ENCODE measurements around the gene ALS2.
A peak's percentile ranks its signal among the peaks of the same experiment; 100 is the strongest.

- TF ChIP-seq CTCF (conservative IDR thresholded peaks at IDR 0.05; ENCODE audit: low read depth, low read length), result peak; percentile 85
- no peak for TF ChIP-seq EZH2 (IDR thresholded peaks at IDR 0.05; ENCODE audit: low read length, unreplicated experiment)
- no peak for TF ChIP-seq EZH2phosphoT487 (IDR thresholded peaks at IDR 0.05; ENCODE audit: borderline replicate concordance, low read length)
Measured at GRCh38 chr2:201795607-201796477, 15.1 kb upstream of the ALS2 start.

All from PC-3 (cell line).